ENCODE results near the gene TXNRD3. TPM values are rescaled to one million over a fixed set of nuclear protein-coding genes. Genes with fewer than 3 reads are reported as not detected.

The TXNRD3 gene
- total RNA-seq, 4 donors from 2014 or later, result 10.9 to 19.2 (median 13.4) TPM

- TF ChIP-seq, protein P1, sequence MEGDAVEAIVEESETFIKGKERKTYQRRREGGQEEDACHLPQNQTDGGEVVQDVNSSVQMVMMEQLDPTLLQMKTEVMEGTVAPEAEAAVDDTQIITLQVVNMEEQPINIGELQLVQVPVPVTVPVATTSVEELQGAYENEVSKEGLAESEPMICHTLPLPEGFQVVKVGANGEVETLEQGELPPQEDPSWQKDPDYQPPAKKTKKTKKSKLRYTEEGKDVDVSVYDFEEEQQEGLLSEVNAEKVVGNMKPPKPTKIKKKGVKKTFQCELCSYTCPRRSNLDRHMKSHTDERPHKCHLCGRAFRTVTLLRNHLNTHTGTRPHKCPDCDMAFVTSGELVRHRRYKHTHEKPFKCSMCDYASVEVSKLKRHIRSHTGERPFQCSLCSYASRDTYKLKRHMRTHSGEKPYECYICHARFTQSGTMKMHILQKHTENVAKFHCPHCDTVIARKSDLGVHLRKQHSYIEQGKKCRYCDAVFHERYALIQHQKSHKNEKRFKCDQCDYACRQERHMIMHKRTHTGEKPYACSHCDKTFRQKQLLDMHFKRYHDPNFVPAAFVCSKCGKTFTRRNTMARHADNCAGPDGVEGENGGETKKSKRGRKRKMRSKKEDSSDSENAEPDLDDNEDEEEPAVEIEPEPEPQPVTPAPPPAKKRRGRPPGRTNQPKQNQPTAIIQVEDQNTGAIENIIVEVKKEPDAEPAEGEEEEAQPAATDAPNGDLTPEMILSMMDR (IDR thresholded peaks at IDR 0.05; ENCODE audit: low read depth), result no peak
These were observed 86.1 kb downstream of the TXNRD3 start for GRCh38 chr3:126568776-126569342.

DNA sequence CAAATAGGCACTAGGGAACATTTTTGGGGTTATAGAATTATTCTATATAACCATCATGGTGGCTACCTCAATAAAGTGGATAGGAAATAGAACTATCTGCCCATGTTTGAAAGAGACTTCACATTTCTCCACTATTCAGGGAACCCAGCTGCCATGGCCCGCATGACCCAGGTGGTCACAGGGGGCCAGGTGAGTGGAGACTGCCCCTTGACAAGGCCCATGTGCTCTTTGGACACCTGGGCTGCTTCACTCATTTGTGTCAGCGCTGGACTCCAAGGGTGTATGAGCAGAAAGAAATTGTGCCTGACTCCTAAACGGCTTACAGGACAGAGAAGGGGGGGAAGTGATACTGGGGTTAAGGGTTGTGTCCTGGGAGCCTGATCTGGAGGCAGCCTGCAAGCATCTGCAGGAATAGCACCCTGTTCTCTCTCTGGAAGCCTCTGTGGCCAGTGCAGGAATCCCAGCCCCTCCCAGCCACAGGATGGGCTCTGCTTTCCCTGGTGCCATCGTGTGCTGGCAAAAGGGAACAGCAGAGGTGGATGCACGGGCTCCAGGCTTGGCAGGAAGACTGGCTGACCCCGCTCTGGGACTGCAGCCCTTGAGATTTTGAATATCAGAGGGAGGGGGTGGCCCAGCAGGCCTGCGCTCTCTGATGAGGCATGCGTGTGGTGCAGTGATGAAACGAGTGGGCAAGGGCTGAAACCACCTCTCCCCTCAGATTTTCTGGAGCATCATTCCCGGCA lies 87.1 kb downstream of the TXNRD3 start:
- TF ChIP-seq, protein P1 (IDR thresholded peaks at IDR 0.05; ENCODE audit: low read depth), result no peak

DNA sequence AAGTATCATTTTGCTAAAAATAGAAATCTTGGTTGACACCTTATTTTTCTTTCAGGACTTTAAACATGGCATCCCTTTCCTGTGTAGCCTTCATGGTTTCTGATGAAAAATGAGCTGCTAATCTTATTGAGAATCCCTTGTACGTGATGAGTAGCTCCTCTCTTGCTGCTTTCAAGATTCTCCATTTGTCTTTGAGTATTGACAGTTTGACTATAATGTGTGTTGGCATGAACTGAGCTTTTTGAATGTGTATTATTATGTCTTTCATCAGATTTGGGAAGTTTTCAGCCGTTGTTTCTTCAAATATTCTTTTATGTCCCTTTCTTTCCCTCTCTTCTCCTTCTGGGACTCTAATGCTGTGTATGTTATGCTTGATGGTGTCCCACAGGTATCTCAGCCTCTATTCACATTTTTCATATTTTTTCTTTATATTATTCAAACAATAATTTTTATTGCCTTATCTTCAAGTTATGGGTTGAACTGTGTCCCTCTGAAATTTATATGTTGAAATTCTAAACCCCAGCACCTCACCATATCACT lies 92.1 kb downstream of the TXNRD3 start:
- TF ChIP-seq, protein P1 (IDR thresholded peaks at IDR 0.05; ENCODE audit: low read depth), result no peak

GRCh38 chr3:126558336-126559071 lies 96.4 kb downstream of the TXNRD3 start, which contains the start of gene C3orf22:
C3orf22 (minus strand) TSS chr3:126558932; CDS start chr3:126553390, 5,542 bp downstream.
- TF ChIP-seq, protein P1 (IDR thresholded peaks at IDR 0.05; ENCODE audit: low read depth), result no peak

- TF ChIP-seq, protein P1 (IDR thresholded peaks at IDR 0.05; ENCODE audit: low read depth), result no peak
These were observed 97.2 kb downstream of the TXNRD3 start for GRCh38 chr3:126557761-126558160.

- TF ChIP-seq, protein P1 (IDR thresholded peaks at IDR 0.05; ENCODE audit: low read depth), result no peak
These were observed 97.5 kb downstream of the TXNRD3 start for GRCh38 chr3:126557415-126557745.

Small RNA genes lying within 50 kb of the gene (small RNA-seq; reads per million reads assigned to genes)
- gene RNA5SP138, result not detected

Other genes with a start within 250 kb of the TXNRD3 start
- gene ZXDC, start 179.2 kb downstream of the TXNRD3 start, total RNA-seq, result 10 to 100 TPM; 24.0 to 44.8 (median 26.3) TPM
- not detected for gene UROC1, start 137.4 kb downstream of the TXNRD3 start, total RNA-seq
- gene CHST13, start 131.0 kb downstream of the TXNRD3 start, total RNA-seq, result 1 to 10 TPM in 3 of 4 donors, under 1 TPM in 1; 0.66 to 2.5 (median 1.3) TPM
- gene C3orf22, start 96.2 kb downstream of the TXNRD3 start, total RNA-seq, result not detected
- gene CHCHD6, start 49.1 kb upstream of the TXNRD3 start, total RNA-seq, result 10 to 100 TPM in 2 of 4 donors, 1 to 10 TPM in 2; 2.0 to 11.5 (median 10.0) TPM